Lower leg skin (tissue), 4 donors: ENCODE measurements around the gene RALGAPA2. TPM values are rescaled to one million over a fixed set of nuclear protein-coding genes. Genes with fewer than 3 reads are reported as not detected.

Experiments used
- DNase-seq, 2 donors: peaks; one replicate each; pipeline ENCODE4 v3.0.0-alpha.2; 2019; ENCODE audit warnings: low spot score in 2 of 2
- H3K4me3 ChIP-seq: fragments of 200-600 bp; sonication (generic); 2 replicates; pipeline ENCODE4 v1.5.1; 2017; ENCODE audit warnings: mild to moderate bottlenecking, low read depth; ENCODE audit not compliant: poor library complexity, severe bottlenecking
- CTCF ChIP-seq, 3 donors: fragments of 450-650 bp; IDR thresholded peaks; one replicate each; pipeline ENCODE4 v1.5.1; 2016; ENCODE audit warnings: antibody characterized with exemption in 3 of 3, mild to moderate bottlenecking in 3 of 3, moderate library complexity in 2 of 3
- POLR2A ChIP-seq, 2 donors: fragments of 450-650 bp; IDR thresholded peaks; one replicate each; pipeline ENCODE4 v1.6.1; 2016 to 2017; ENCODE audit warnings: antibody characterized with exemption in 2 of 2, mild to moderate bottlenecking in 1 of 2, moderate library complexity in 1 of 2
- WGBS, 2 donors: methylation state at CpG; one replicate each; pipeline ENCODE4 v1.1.5; 2018; 5-methylcytosine and 5-hydroxymethylcytosine counted together
- intact Hi-C: fragments of 100-400 bp; cut with DNase I; formaldehyde crosslinking; loops from one replicate; pipeline ENCODE4 v1.15.0; 2023; ENCODE audit warnings: low total_unique reads
- total RNA-seq, 4 donors: library from RNA; depleted of rRNA; stranded (reverse); fragments of >200 nt; gene quantifications; one replicate each; pipeline ENCODE4 v1.1.0, GENCODE V29; 2016

The RALGAPA2 gene
- total RNA-seq, 4 donors from 2014 or later = 56.1 to 78.8 (median 60.8) TPM

GRCh38 chr20:20407891-20408805, 304.3 kb downstream of the RALGAPA2 start:
- TF ChIP-seq CTCF (IDR thresholded peaks at IDR 0.05) (no peak), POLR2A (IDR thresholded peaks at IDR 0.05) (no peak)
- no peak overlapping the region for H3K4me3 ChIP-seq
- peak in 1 of 2 donors; percentile 0 for DNase-seq
- intact Hi-C loops = no loop called here
- WGBS, 2 donors = 56 to 57% methylated on average over 6 of the region's 6 CpGs

DNA sequence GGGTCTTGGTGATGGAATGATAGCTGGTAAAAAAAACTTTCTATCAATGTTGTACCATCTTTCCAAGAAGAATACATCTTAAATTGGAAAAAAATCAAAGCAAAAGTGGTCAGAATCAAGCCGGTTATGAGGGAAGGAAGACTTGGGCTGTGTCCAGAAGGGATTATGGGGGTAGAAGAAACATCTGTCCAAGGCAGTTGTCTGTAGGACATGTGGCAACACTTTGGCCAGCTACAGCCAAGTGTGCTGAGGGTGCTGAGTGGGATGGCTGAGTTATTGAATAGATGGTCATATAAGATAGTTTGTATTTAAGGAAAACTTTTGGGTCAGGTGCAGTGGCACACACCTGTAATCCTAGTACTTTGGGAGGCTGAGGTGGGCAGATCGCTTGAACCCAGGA, 306.1 kb downstream of the RALGAPA2 start:
- TF ChIP-seq CTCF (IDR thresholded peaks at IDR 0.05) (no peak), POLR2A (IDR thresholded peaks at IDR 0.05) (no peak)
- 76 to 77% methylated on average over 2 of the region's 2 CpGs for WGBS, 2 donors
- intact Hi-C loops = no loop called here
- no peak overlapping the region for H3K4me3 ChIP-seq
- peak in 1 of 2 donors; percentile 48 for DNase-seq

- DNase-seq = peak in 1 of 2 donors; percentile 17
- intact Hi-C loops = no loop called here
- 92 to 93% methylated on average over 10 of the region's 10 CpGs for WGBS, 2 donors
- no peak for TF ChIP-seq POLR2A (IDR thresholded peaks at IDR 0.05)
- H3K4me3 ChIP-seq = no peak overlapping the region
These were observed 306.8 kb downstream of the RALGAPA2 start for GRCh38 chr20:20405623-20406022.

DNA sequence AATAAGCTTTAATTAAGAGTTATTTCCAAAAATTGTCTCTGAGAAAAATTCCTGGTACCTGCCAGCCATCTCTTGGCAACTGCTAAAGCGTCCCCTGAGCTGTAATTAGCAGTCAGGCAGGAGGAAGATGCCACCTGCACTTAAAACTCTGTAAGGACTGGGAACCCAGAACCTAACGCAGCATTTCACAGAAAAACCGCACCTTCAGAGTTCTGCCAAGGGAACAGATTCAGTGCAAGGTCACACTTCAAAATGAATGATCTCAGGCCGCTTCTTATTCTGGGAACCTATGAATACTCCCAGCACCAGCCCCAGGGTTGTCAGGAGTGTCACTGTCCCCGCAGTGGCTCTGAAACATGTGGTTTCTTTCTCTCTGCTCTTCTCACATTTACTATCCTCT, 307.8 kb downstream of the RALGAPA2 start:
- 94 to 96% methylated on average over 5 of the region's 5 CpGs for WGBS, 2 donors
- peak in 1 of 2 donors; percentile 26 for DNase-seq
- intact Hi-C loops = no loop called here
- no peak for TF ChIP-seq POLR2A (IDR thresholded peaks at IDR 0.05)
- no peak for TF ChIP-seq CTCF (IDR thresholded peaks at IDR 0.05)
- no peak overlapping the region for H3K4me3 ChIP-seq

GRCh38 chr20:20401991-20402390, 310.5 kb downstream of the RALGAPA2 start:
- H3K4me3 ChIP-seq = no peak overlapping the region
- DNase-seq = no peak
- TF ChIP-seq CTCF (IDR thresholded peaks at IDR 0.05) (no peak), POLR2A (IDR thresholded peaks at IDR 0.05) (no peak)
- 96 to 98% methylated on average over 3 of the region's 3 CpGs for WGBS, 2 donors
- intact Hi-C loops = no loop called here

- TF ChIP-seq CTCF (IDR thresholded peaks at IDR 0.05) (no peak), POLR2A (IDR thresholded peaks at IDR 0.05) (no peak)
- intact Hi-C loops = no loop called here
- WGBS, 2 donors = 82 to 83% methylated on average over 13 of the region's 13 CpGs
- DNase-seq = peak in 1 of 2 donors; percentile 83
- no peak overlapping the region for H3K4me3 ChIP-seq
These were observed 312.6 kb downstream of the RALGAPA2 start for GRCh38 chr20:20399531-20400500.
